NCI-H82 treated with DMSO at 0.1 percent for 48 hours (cell line): ENCODE data around the gene CBLN3.
A peak's percentile ranks its signal among the peaks of the same experiment; 100 is the strongest.
"Not testable (repeated sequence)": the region's sequence is repeated elsewhere in the genome, so short reads cannot be mapped to it uniquely, and the experiment has no call there.

Source experiments
- DNase-seq: peaks from one replicate; lab custom pipeline; 2025; ENCODE audit not compliant: unreplicated experiment; lab: John Stamatoyannopoulos, UW

The CBLN3 gene

DNA sequence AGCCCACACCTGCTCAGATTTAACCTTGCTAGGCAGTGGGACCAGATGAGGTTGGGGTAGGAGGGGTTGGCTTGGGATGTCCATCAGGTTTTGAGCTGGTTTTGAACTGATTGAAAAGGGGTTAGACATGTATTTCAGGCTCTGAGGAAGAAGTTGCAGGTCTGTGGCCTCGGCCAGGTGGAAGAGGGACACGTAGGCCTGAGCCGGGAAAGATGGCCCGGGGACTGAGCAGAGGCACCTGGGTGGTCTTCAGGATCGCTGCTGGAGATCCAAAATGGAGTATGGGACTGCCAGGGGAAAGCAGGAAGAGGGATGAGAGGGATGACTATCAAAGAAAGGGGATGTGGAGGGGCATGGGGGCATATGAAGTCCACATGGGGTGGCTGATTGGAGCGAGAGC, 23.1 kb downstream of the CBLN3 start:
- no peak for DNase-seq

DNA sequence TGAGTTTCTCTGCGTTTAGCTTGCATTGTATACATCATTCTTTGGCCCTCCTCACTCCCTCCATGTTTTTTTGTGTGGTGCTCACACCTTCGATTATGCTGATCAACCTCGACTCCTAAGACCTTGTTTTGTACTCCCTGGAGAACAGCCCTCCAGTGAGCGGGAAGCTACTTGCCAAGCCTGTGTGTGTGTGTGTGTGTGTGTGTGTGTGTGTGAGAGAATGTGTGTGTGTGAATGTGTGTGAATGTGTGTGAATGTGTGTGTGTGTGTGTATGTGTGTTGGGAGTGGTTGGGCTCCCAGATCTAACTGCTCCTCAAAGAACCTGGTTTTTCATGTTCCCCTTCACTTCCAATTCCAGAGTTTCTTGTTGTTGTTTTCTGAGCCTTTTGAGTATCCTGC, 24.7 kb downstream of the CBLN3 start:
- DNase-seq, result no peak

DNA sequence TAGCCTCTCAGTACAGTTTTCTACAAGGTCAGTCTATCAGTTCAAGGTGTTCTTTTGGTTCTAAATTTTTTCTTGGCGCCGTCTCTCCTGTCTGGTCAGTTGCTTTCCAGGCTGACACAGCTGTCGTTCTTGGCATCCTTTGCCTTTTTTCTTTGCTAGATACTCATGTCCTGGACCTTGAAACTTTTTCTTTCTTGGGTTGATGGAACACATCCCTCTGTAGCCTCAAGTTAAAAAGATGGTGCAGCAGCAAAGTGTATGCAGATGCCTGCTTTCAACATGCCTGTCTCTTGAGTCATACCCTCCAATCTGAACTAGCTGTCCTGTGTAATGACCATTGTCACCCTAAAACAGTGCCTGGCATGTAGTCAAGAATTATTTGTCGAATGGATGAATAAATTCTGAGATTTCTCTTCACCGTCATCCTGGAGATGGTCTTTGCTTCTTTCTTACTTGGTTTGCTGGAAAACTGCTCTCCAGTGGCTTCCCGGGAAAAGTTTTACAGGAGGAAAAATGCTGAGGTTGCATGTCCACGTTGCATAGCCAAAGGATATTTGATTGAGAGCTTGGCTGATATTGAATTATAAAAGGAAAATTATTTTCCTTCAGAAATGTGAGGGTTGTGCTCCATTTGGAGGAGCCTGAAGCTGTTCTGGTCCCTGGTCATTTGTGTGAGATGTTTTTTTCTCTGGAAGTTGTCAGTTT, 26.0 kb downstream of the CBLN3 start:
- DNase-seq, result no peak

DNA sequence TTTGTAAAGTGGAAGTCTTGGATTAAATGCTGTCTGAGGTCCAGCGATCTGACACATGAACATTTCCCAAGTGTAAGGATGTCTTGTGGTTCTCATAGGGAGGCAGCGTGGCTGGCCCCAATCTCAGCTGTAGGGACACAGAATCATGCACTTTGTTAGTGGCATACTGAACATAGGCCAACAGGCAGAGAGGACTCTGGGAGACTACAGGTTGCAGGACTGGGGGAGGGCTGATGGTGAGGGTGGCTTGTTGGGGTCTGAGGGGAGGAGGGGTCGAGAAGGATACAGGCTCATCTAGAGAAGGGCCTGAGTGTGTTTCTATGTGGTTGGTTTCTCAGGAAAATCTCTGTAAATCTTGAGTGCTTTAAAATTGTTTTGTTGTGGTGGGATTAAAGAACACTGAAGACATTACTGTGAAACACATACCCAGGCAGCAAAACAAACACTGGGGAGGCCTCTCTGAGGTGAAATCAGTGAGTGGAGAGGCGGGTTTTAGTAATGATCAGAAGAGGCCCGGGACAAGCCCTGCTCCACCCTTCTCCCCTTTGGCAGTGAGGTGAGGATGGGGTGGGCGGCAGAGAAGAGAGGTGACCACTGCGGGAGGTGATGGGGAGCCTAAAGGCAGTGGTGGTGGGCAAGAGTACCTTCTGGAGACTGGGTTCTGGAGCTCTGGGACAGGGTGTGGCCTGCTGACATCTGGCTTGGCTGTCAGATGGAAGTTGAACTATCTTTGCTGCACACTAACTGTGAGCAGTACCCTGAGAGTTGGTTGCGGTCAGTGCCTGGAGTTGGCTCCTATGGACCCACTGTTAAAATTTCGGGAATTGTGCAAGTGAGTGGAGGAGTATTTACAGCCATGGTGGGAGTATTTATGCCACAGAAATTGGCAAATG, 27.4 kb downstream of the CBLN3 start:
- DNase-seq, result no peak

DNA sequence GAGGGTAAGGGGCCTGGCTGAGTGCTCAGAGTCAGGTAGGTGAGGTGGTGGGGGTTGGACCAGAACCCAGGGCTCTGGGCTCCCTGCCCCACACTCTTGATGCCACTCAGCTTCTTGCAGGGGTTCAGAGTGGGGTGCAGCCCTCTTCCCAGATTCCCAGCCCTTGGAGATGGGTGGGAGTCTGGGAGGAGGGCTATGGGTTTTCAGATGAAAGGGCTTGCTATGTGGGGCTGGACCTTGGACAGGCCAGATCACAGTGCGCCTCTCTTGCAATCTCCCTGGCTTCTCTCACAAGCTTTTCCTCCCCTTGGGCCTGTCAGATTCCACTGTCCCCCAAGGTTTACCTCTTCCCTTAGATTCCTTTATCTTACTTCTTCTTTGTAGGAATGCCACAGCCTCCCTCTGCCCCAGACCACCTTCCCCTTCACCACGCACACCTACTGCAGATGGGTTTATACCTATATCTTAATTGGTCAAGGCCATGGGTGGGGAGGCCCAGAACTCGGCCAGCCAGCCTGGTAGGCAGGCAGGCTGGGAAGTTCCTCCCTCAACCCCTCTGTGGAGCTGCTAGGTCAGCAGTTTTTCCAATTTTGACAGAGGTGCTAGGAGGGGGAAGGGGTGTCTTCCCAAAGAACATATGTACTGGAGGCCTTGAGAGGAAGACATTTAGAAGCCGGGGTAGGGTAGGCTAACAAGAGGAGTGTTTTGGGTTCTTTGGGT, 29.3 kb downstream of the CBLN3 start:
- no peak for DNase-seq

DNA sequence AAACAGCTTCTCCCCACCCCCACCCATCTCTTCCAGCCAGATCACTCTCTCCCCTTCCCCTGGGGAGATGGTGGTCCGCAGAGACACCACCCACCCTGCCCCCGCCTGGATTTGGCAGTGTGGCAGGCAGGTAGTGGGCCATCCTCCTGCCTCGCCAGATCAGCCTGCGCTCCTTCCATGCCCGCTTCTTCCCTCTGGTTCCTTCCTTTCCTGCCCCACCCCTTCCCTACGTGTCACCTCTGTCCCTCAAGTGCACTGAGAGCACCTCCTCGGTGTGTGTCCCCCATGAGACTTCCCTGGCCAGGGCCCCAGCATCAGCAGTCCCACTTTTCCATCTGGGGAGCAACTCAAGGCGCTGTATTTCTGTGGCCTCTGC, 30.0 kb downstream of the CBLN3 start:
- no peak for DNase-seq

DNA sequence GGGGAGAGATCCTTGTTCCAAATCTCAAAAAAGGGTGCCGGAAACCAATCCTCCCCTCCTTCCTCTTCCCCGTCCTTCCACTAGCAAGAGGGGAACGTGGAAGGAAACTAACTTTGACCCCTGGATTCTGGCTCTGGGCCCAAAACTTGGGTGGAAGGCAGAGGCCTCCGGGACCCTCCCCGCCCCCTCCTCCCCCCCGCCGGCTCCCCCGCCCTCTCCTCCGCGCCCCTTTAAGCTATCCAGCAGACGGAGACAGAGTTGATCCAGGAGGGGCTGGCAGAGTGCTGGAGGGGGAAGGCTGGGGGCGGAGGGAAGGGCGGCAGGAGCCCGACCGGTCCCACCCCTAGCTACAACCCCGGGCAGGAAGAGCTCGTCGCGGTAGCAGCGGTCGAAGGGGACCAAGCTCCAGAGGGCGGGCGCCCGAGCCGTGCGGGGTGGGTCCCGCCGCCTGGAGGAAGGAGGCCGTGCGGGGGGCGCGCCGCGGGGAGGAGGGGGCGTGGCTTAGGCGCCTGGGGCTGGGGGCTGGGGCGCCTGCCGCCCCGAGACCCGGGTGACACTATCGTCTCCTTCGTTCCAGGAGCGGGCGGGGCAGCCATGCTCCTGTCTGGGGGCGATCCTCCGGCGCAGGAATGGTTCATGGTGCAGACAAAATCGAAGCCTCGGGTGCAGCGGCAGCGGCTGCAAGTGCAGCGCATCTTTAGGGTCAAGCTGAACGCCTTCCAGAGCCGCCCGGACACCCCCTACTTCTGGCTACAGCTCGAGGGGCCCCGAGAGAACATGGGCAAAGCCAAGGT, 30.6 kb downstream of the CBLN3 start, which contains the start of gene NYNRIN:
Gene NYNRIN (plus strand): TSS at position 351 of the 794 bp plus-strand sequence. CDS start 244 bp downstream, at position 595.
- DNase-seq, result peak; percentile 43

DNA sequence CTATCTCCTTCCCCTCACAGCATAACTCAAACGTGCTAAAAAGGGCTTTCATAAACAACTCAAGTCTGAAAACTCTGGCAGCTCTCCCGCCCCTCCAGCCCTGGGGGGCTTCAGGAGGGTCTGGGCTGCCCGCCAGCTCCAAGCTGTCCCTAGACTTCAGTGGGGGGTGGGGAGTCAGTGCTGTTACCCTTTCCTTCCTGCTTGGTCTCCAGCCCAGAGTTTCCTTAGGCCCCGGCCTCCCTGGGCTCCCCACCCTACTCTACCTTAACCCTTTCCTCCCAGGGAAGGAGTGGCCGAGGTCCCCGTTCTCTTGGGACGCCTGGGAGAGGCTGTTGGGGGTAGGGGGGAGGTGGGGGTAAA, 31.2 kb downstream of the CBLN3 start:
- DNase-seq, result peak; percentile 13

DNA sequence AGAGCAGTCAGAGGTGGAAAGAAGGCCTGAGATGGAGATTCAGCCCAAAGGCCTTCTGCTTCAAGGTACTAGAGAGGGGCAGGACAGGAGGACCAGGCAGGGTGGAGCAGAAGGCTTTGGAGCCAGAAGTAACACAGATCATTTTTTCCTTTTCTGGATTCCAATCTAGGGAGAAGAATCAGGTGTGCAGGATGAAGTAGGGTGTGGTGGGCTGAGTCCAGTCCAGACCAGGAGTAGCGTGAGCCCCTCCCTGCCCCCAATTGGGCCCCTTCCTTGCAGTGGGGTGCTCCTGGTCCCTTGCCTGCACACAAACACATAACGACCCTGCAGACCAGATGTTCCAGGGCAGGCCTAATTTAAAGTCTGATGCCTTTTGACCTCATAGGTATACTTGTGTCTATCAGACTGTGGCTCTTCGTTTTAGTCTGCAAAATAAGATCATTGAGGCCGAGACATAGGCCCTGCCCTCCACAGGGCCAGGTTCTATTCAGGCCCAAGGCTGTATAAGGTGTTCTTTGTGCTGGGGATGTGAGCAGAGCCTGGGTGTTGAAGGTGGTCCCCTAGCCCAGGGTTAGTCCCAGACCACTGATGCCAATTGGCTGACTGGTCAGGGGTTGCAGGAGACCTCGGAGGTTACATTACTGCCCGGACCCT, 31.7 kb downstream of the CBLN3 start:
- no peak for DNase-seq

DNA sequence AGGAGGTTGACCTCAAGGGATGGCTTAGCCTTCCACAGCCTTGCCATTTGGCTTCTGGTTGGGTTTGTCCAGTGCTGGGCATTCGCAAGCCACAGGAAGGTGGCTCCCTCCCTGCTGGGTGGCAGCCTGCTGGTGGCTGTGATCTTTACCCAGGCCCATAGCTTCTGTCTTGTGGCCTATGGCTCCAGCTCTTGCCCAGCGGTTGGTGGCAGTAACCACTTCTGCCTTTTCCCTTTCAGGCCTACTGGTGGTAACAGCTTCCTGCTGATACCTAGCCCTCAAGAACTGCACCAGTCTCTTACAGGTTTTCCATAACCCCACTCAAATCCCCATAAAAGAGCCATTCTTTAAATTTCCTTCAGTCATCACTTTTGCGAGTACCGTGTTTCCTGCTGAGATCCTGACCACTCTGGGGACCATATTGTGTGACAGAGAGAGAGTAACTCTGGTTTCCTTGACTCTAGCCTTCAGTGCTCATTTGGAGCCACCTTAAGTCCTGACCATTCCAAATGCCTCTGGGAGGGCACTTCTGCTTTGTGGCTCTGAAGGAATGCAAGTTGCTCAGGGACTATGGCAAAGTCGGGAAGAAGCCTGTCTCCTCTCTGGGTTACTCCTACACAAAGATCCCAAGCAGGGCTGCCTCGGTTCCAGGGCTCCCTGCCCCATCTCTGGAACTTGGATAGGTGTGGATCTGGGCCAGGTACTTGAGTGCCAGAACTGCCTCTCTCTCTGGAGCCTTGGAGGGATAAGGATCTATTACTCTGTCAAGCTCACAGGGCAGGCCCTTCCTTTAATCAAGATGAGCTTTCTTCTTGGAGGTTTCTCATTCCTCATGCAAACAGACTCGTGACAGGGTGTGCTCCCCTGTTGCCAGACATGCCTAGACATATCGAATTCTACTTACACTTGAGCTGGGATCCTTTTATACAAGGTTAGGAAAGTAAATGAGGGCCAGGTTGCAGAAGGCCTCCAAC, 33.6 kb downstream of the CBLN3 start:
- no peak for DNase-seq

DNA sequence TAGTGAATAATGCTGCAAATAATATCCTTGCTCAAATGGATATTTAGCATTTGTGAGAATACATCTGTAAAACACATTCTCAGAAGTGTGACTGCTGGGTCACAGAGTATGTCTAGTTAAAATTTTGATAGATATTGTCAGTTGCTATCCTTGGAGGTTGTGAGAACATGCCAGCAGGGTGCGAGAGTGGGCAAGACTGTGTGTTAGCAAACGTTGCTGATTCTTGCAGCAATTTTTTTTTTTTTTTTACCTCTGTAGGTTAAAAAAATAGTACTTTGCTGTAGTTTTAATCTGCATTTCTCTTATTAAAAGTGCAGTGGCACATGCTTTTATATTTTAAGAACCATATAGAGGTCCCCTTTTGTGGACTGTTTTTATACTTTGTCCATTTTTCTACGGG, 35.2 kb downstream of the CBLN3 start:
- no peak for DNase-seq

DNA sequence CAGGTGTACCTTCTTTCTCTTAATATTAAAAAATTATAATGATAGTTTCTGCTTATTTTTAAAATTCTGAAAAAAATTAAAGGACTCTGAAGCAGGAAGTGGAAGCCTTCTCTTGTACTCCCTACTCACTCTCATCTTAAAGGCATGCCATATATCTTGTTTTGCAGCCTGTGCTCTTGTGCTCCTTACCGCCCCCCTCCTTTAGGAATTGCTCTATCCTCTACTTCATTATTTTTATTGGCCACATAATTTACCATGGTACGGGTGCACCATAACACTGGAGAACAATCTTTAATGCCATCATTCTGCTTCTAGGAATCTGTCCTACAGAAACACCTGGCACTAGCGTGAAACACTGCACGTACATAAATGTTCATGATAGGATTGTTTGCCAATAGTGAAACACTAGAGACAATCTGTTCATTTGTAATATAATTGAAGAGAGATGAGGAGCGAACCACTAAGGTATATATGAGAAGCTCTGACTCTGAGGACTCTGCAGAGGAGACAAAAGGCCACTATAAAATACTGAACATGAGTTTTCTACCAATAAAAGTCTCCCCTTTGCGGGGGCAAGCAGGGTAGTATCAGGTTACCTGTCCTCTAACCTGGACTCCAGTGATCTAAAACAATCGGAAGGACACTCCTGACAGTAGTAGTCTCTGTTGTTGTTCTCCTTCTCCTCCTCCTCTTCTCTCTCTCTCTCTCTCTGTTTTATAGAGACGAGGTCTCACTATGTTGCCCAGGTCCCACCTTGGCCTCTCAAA, 37.0 kb downstream of the CBLN3 start:
- no peak for DNase-seq

DNA sequence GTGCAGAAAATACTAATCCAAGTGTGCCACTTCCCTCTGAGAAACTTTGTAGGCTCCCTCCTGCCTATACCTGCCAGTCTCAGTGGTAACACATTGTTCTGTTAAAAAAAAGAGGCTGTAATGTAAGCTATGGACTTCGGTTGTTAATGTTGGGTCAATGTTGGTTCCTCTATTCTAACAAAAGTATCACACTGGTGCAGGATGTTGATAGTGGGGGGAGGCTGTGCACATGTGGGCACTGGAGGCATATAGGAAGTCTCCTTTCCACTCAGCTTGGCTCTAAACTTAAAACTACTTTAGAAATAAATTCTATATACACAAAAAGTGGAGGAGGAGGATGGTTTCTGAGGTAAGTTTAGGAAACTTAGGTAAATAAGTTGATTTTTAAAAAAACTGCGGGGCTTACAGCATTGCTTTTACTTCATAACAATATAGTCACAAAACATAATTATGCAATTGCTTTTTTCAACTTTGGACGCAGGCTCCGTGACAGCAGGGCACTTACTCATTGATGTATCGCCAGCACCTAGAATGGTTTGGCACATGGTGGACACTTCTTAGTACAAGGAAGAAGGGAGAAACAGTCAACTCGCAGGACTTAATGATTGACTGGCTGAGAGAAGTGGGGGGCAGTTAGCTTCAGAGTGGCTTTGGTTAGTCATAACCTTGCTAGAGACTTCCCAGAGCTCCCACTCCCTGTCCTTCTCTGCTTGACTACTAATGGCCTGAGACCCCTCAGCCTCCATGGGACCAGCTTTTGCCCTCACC, 38.6 kb downstream of the CBLN3 start:
- DNase-seq, result no peak

DNA sequence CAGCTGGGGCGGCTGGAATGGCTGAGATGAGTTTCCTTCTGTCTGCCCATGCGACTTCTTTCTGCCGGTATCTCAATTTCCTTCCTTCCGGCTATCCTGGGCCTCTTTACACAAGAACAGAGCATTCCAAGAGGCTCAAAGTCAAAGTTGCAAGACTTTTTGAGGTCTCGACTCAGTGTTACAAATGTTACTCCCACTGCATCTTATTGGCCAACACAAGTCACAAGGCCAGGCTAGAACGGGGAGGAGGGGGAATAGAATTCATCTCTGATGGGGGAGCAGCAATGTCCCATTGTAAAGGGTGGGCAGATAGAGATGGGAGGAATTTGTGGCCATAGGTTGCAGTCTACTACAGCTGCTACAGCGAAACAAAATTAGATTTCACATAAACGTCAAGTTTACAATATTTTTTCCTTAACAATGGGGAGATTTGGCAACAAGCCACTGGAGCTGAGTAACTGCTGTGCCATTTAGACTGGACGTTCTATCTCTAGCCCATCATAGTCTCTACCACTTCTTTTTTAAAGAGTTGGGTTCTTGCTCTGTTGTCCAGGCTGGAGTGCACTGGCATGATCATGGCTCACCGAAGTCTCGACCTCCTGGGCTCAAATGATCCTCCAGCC, 40.1 kb downstream of the CBLN3 start:
- no peak for DNase-seq

DNA sequence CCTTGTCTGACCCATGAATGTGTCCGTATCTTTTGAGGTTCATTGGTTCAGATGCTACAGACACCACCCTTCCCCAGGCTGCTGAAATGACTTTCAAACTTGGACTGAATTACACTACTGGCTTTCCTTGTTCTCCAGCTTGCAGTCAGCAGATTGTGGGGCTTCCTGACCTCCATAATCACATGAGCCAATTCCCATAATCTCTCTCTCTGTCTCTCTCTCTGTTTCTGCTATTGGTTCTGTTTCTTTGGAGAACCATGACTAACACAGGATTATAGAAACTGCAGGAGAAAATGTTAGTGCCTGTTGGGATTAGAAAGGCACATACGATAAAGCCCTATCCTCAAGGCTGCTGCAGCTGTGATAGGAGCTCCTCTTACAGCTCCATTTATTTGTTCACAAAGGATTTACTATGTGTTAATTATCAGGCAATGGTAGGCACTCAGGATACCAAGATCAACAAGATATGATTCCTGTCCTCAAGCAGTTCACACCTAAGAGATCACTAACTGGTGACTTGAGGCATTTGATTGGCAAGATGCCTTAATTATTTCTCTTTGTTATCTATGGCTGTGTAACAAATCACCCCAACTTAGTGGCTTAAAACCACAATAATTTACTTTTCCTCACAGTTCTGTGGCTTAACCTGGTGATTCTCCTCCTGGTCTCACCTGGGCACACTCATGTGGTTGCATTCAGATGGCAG, 40.8 kb downstream of the CBLN3 start:
- DNase-seq, result peak; percentile 83

DNA sequence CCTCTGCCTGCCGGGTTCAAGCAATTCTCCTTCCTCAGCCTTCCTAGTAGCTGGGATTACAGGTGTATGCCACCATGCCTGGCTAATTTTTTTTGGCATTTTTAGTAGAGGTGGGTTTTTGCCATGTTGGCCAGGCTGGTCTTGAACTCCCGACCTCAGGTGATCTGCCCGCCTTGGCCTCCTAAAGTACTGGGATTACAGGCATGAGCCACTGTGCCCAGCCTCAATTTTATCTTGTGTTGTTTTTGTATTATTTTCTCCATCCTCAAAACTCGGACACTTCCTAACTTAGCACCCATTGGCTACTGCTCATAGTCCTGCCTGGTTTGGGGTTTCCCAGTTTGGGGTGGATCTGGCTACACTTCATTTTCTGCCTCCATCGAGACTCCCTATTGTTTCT, 41.9 kb downstream of the CBLN3 start:
- DNase-seq, result not testable (repeated sequence)

DNA sequence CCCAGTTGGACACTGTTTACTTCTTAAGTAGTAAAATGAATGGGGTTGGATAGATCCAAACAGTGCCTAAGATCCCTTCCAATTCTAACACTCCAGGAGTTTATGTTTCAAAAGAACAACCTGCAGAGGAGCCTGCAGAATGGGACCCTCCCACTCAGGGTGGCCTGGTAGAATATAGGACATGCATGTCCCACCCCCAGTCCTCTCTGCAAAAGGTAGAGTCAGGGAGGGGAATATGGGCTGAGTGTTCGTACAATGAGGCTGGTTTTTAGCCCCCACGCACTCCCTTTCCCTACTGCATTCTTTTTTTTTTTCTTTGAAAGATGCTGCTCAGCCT, 42.5 kb downstream of the CBLN3 start:
- DNase-seq, result no peak
